Central memory CD4-positive, alpha-beta T cell (primary cell): ENCODE data around the gene DSG1.
"Not testable (repeated sequence)": the region's sequence is repeated elsewhere in the genome, so short reads cannot be mapped to it uniquely, and the experiment has no call there.

Source experiments
- DNase-seq: peaks from one replicate; pipeline ENCODE4 v3.0.0; 2022
- total RNA-seq, 3 experiments: gene quantifications; one replicate each; lab custom pipeline; 2026; lab: John Stamatoyannopoulos, UW

The DSG1 gene
- total RNA-seq = 0 reads per million in 3 experiments

- no peak for DNase-seq
These were observed at the start of gene DSG1 for GRCh38 chr18:31317860-31318259. Gene DSG1 (plus strand): TSS chr18:31318160. CDS start chr18:31318301, 141 bp downstream.

- no peak for DNase-seq
These were observed 49.0 kb upstream of the DSG1 start for GRCh38 chr18:31268985-31269406.

- DNase-seq = no peak
These were observed 48.4 kb upstream of the DSG1 start for GRCh38 chr18:31269566-31269965.

- no peak for DNase-seq
These were observed 47.4 kb upstream of the DSG1 start for GRCh38 chr18:31270578-31270977.

- DNase-seq = no peak
These were observed 44.0 kb upstream of the DSG1 start for GRCh38 chr18:31273812-31274527.

GRCh38 chr18:31274931-31275330 is 43.0 kb upstream of the DSG1 start:
- no peak for DNase-seq

- DNase-seq = no peak
These were observed 42.1 kb upstream of the DSG1 start for GRCh38 chr18:31275722-31276463.

GRCh38 chr18:31278609-31279071 is 39.3 kb upstream of the DSG1 start:
- no peak for DNase-seq

GRCh38 chr18:31280502-31280901 is 37.5 kb upstream of the DSG1 start:
- no peak for DNase-seq

GRCh38 chr18:31281437-31281836 is 36.5 kb upstream of the DSG1 start:
- DNase-seq = no peak

GRCh38 chr18:31289446-31289845 is 28.5 kb upstream of the DSG1 start:
- not testable (repeated sequence) for DNase-seq

- DNase-seq = no peak
These were observed 26.3 kb upstream of the DSG1 start for GRCh38 chr18:31291688-31292087.

- DNase-seq = no peak
These were observed 23.7 kb upstream of the DSG1 start for GRCh38 chr18:31294199-31294747.

- DNase-seq = no peak
These were observed 20.7 kb upstream of the DSG1 start for GRCh38 chr18:31297248-31297647.

- DNase-seq = no peak
These were observed 16.7 kb upstream of the DSG1 start for GRCh38 chr18:31301201-31301655.

GRCh38 chr18:31302991-31303390 is 15.0 kb upstream of the DSG1 start:
- no peak for DNase-seq

- DNase-seq = no peak
These were observed 14.2 kb upstream of the DSG1 start for GRCh38 chr18:31303771-31304170.

- DNase-seq = no peak
These were observed 8.8 kb upstream of the DSG1 start for GRCh38 chr18:31309115-31309514.

- no peak for DNase-seq
These were observed 986 bp upstream of the DSG1 start for GRCh38 chr18:31316974-31317373.

GRCh38 chr18:31321719-31322118 is 3.8 kb downstream of the DSG1 start:
- DNase-seq = no peak

GRCh38 chr18:31325051-31325450 is 7.1 kb downstream of the DSG1 start:
- no peak for DNase-seq

GRCh38 chr18:31329787-31330438 is 12.0 kb downstream of the DSG1 start:
- no peak for DNase-seq

- no peak for DNase-seq
These were observed 25.5 kb downstream of the DSG1 start for GRCh38 chr18:31343454-31343853.
